ENCODE measurements around the gene B3GAT2.

The B3GAT2 gene

DNA sequence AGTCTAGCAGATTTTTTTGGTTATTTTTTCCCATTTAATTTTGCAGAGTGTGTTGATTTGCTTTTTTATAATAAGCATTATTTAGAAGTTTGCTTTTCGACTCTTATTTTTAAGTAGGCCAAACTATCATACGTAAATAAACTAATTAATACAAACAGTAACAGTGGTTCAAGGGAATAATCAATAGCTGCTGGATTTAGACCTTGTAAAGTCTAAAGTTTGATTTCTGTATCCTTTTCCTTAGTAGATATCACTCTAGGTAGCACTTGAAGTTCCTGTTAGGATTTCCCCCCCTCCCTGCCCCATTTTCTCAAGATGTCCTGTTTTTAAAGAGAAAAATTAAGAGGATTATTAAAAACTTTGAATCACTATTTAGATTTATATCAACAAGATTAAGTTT is 136.1 kb downstream of the B3GAT2 start:
- peaks cover 9% of the 10 kb centered on the region for H3K4me1 ChIP-seq (ENCODE audit: low read length)
- H2AFZ ChIP-seq (ENCODE audit: low read depth, low read length) = no peak overlapping the region
- H3K27ac ChIP-seq (ENCODE audit: low read length) = no peak overlapping the region
- 0 out of 2 replicates have a peak, but pooled peaks cover 5% of the 10 kb centered on the region for H3K27me3 ChIP-seq (ENCODE audit: low read depth, low read length)
- no peak overlapping the region for H3K9ac ChIP-seq (ENCODE audit: low read length)
- peaks cover 6% of the 10 kb centered on the region for H3K36me3 ChIP-seq (replicated peaks; ENCODE audit: low read depth, low read length)
- H3K4me2 ChIP-seq (ENCODE audit: low read length) = no peak overlapping the region
- no peaks in the 10 kb centered on the region for H3K9me3 ChIP-seq (ENCODE audit: insufficient read depth, low read length)
- TF ChIP-seq, protein P1, sequence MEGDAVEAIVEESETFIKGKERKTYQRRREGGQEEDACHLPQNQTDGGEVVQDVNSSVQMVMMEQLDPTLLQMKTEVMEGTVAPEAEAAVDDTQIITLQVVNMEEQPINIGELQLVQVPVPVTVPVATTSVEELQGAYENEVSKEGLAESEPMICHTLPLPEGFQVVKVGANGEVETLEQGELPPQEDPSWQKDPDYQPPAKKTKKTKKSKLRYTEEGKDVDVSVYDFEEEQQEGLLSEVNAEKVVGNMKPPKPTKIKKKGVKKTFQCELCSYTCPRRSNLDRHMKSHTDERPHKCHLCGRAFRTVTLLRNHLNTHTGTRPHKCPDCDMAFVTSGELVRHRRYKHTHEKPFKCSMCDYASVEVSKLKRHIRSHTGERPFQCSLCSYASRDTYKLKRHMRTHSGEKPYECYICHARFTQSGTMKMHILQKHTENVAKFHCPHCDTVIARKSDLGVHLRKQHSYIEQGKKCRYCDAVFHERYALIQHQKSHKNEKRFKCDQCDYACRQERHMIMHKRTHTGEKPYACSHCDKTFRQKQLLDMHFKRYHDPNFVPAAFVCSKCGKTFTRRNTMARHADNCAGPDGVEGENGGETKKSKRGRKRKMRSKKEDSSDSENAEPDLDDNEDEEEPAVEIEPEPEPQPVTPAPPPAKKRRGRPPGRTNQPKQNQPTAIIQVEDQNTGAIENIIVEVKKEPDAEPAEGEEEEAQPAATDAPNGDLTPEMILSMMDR (IDR thresholded peaks at IDR 0.05; ENCODE audit: low read depth, low read length) = no peak
- no peak for TF ChIP-seq EZH2phosphoT487 (IDR thresholded peaks at IDR 0.05; ENCODE audit: low read depth)
- H3K4me3 ChIP-seq (ENCODE audit: low read length) = no peak overlapping the region
- H3K79me2 ChIP-seq (ENCODE audit: low read length) = no peaks in the 10 kb centered on the region
- H4K20me1 ChIP-seq (ENCODE audit: insufficient read depth, low read length) = peaks cover 32% of the 10 kb centered on the region

DNA sequence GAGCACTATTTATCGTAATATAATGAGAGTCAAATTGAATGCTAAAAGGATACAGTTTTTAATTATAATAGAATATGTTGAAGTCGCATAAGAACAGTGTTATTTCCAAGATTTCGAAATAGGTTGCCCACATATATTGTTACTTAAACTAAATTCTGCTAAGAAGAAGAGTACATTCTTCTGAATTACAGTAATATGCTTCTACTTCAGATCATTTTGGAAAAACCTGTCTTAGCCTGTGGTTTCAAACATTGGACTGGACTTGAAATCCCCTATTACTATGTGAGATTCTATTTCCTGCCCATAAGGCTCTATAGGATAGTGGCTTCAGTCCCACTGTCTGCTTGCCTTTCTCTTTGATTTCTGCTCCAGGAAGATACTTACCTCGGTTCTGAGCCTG is 137.2 kb downstream of the B3GAT2 start:
- Histone ChIP-seq H3K4me3 (ENCODE audit: low read length) (no peak overlapping the region), H3K4me1 (ENCODE audit: low read length) (peaks cover 9% of the 10 kb centered on the region), H3K4me2 (ENCODE audit: low read length) (no peak overlapping the region), H3K27ac (ENCODE audit: low read length) (no peak overlapping the region), H3K9ac (ENCODE audit: low read length) (no peak overlapping the region), H3K9me3 (ENCODE audit: insufficient read depth, low read length) (no peaks in the 10 kb centered on the region), H3K36me3 (replicated peaks; ENCODE audit: low read depth, low read length) (peaks cover 6% of the 10 kb centered on the region), H3K79me2 (ENCODE audit: low read length) (no peaks in the 10 kb centered on the region), H4K20me1 (ENCODE audit: insufficient read depth, low read length) (peaks cover 27% of the 10 kb centered on the region), H3K27me3 (ENCODE audit: low read depth, low read length) (0 out of 2 replicates have a peak, but pooled peaks cover 5% of the 10 kb centered on the region), H2AFZ (ENCODE audit: low read depth, low read length) (no peak overlapping the region)
- TF ChIP-seq EZH2phosphoT487 (IDR thresholded peaks at IDR 0.05; ENCODE audit: low read depth) = no peak
- TF ChIP-seq, protein P1 (IDR thresholded peaks at IDR 0.05; ENCODE audit: low read depth, low read length) = no peak

DNA sequence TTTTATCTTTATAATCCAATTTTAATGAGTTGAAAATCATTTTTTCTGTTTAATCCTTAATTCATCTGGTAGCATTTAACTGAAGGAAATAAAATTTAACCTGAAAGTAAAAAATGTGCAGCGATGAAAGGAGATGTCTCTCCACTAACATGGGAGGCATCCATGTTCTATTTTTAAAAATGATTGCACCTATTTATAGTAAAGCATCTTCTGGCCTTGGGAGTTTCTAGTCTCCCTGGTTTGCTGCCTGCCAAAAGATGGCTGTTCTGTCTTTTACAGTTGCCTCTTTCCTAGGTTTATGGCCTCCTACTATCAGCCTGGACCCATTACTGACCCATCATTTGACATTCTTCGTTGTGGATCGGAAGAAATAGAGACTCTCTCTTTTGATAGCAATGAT is 143.0 kb downstream of the B3GAT2 start:
- Histone ChIP-seq H3K9me3 (ENCODE audit: insufficient read depth, low read length) (no peaks in the 10 kb centered on the region), H3K4me2 (ENCODE audit: low read length) (no peak overlapping the region), H3K79me2 (ENCODE audit: low read length) (no peaks in the 10 kb centered on the region)

DNA sequence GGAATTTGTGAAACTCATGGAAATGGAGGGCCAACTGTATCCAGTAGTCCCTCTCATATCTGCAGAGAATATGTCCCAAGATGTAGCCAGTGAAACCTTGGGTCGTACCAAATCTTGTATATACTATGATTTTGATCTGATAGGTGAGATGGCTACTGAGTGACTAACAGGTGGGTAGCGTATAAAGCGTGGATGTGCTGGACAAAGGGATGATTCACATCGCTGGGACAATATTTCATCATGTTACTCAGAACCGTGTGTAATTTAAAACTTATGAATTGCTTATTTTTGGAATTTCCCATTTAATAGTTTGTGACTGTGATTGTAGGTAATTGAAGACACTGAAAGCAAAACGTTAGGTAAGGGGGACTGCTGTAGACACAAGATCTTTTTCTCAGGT is 145.1 kb downstream of the B3GAT2 start:
- no peaks in the 10 kb centered on the region for H3K36me3 ChIP-seq (replicated peaks; ENCODE audit: low read depth, low read length)
- no peaks in the 10 kb centered on the region for H4K20me1 ChIP-seq (ENCODE audit: insufficient read depth, low read length)
- no peaks in the 10 kb centered on the region for H3K79me2 ChIP-seq (ENCODE audit: low read length)
- no peaks in the 10 kb centered on the region for H3K27me3 ChIP-seq (ENCODE audit: low read depth, low read length)
- no peak overlapping the region for H3K27ac ChIP-seq (ENCODE audit: low read length)
- no peak overlapping the region for H3K9ac ChIP-seq (ENCODE audit: low read length)
- TF ChIP-seq, protein P1 (IDR thresholded peaks at IDR 0.05; ENCODE audit: low read depth, low read length) = no peak
- TF ChIP-seq EZH2phosphoT487 (IDR thresholded peaks at IDR 0.05; ENCODE audit: low read depth) = no peak
- H2AFZ ChIP-seq (ENCODE audit: low read depth, low read length) = no peak overlapping the region
- H3K9me3 ChIP-seq (ENCODE audit: insufficient read depth, low read length) = no peaks in the 10 kb centered on the region
- no peak overlapping the region for H3K4me2 ChIP-seq (ENCODE audit: low read length)
- no peak overlapping the region for H3K4me3 ChIP-seq (ENCODE audit: low read length)
- no peaks in the 10 kb centered on the region for H3K4me1 ChIP-seq (ENCODE audit: low read length)

More for the DNA sequence above, 143.0 kb downstream of the B3GAT2 start:
- TF ChIP-seq, protein P1 (IDR thresholded peaks at IDR 0.05; ENCODE audit: low read depth, low read length) = no peak
- TF ChIP-seq EZH2phosphoT487 (IDR thresholded peaks at IDR 0.05; ENCODE audit: low read depth) = no peak
- H3K4me1 ChIP-seq (ENCODE audit: low read length) = no peaks in the 10 kb centered on the region
- H4K20me1 ChIP-seq (ENCODE audit: insufficient read depth, low read length) = no peaks in the 10 kb centered on the region; the same call in 1 of the 2 replicates
- H3K9ac ChIP-seq (ENCODE audit: low read length) = no peak overlapping the region
- no peak overlapping the region for H2AFZ ChIP-seq (ENCODE audit: low read depth, low read length)
- no peak overlapping the region for H3K4me3 ChIP-seq (ENCODE audit: low read length)
- H3K27me3 ChIP-seq (ENCODE audit: low read depth, low read length) = no peaks in the 10 kb centered on the region
- no peaks in the 10 kb centered on the region for H3K36me3 ChIP-seq (replicated peaks; ENCODE audit: low read depth, low read length)
- H3K27ac ChIP-seq (ENCODE audit: low read length) = no peak overlapping the region
